Kidney (tissue), 14 donors: ENCODE results near the gene PTTG1. TPM values are rescaled to one million over a fixed set of nuclear protein-coding genes. Genes with fewer than 3 reads are reported as not detected.

Experiments used
- DNase-seq, 5 donors: peaks; one replicate each; pipeline ENCODE4 v3.0.0-alpha.2; 2013 to 2020
- FAIRE-seq: peaks from 2 replicates; lab custom pipeline; 2012; peaks lifted over from hg19 to GRCh38; lab: Jason Lieb, UNC
- H3K27ac ChIP-seq, 2 donors: one replicate each; pipeline ENCODE4 v1.7.0; 2013; ENCODE audit warnings: low read depth in 2 of 2, low read length in 2 of 2, inconsistent platforms in 1 of 2
- H3K27me3 ChIP-seq: one replicate; pipeline ENCODE4 v1.7.1; 2013; ENCODE audit warnings: low read length, inconsistent platforms; ENCODE audit not compliant: control insufficient read depth, insufficient read depth
- H3K36me3 ChIP-seq, 3 donors: one replicate each; pipeline versions ENCODE4 v1.7.0 to v1.7.1; 2013; ENCODE audit warnings: low read length in 3 of 3, control low read depth in 1 of 3, inconsistent platforms in 1 of 3; ENCODE audit not compliant: insufficient read depth in 3 of 3, control insufficient read depth in 2 of 3
- H3K4me1 ChIP-seq, 3 donors: one replicate each; pipeline versions ENCODE4 v1.7.0 to v1.7.1; 2013; ENCODE audit warnings: low read length in 3 of 3, inconsistent platforms in 1 of 3, low read depth in 1 of 3; ENCODE audit not compliant: control insufficient read depth in 2 of 3, insufficient read depth in 2 of 3
- H3K4me3 ChIP-seq, 3 donors: one replicate each; pipeline versions ENCODE4 v1.7.0 to v1.8.1; 2013; ENCODE audit warnings: low read length in 3 of 3, control low read depth in 1 of 3, inconsistent platforms in 1 of 3
- H3K9ac ChIP-seq, 3 donors: one replicate each; pipeline versions ENCODE4 v1.7.0 to v1.7.1; 2013; ENCODE audit warnings: low read length in 3 of 3, control low read depth in 1 of 3, inconsistent platforms in 1 of 3
- H3K9me3 ChIP-seq, 3 donors: one replicate each; pipeline versions ENCODE4 v1.7.0 to v1.7.1; 2013; ENCODE audit warnings: low read length in 3 of 3, control low read depth in 1 of 3, inconsistent platforms in 1 of 3; ENCODE audit not compliant: control insufficient read depth in 2 of 3, insufficient read depth in 1 of 3
- intact Hi-C: fragments of 100-400 bp; cut with DNase I; formaldehyde crosslinking; loops from one replicate; pipeline ENCODE4 v1.11.1; 2022
- polyA plus RNA-seq: library from polyadenylated mRNA; stranded (reverse); fragments of 350-450 nt; fragmentation: Illumina TruSeq; extraction: RNeasy Lipid Tissue Mini Kit (QIAGEN cat#74804); gene quantifications from one replicate; pipeline ENCODE4 v1.2.3, GENCODE V29; 2014; ENCODE audit warnings: low read depth, low replicate concordance; ENCODE audit not compliant: insufficient read depth
- total RNA-seq: library from RNA; stranded (reverse); fragmentation: NEBNext Ultra II Directional; extraction: Animal tissue kit (Norgen Biotek cat#: 25700); gene quantifications from one replicate; pipeline ENCODE4 v1.2.1, GENCODE V29; 2021
- TF ChIP-seq, protein P1 (sequence below): IDR thresholded peaks from 3 replicates; pipeline ENCODE4 v1.5.1; 2012; ENCODE audit warnings: mild to moderate bottlenecking, moderate library complexity, borderline replicate concordance; ENCODE audit not compliant: insufficient read depth; ENCODE audit errors: extremely low read depth
- donor health status: control.
- donor health status: control.
- donor health status: control.
- donor health status: control.
- donor health status: control.
- donor health status: DM: yes; HTN: yes; CAD: no.
- donor health status: Normal renal cell carcinoma (clear cell type).

PTTG1 gene
- total and polyA plus RNA-seq, 2 donors from 2014 or later: 2.5 to 4.4 TPM

DNA sequence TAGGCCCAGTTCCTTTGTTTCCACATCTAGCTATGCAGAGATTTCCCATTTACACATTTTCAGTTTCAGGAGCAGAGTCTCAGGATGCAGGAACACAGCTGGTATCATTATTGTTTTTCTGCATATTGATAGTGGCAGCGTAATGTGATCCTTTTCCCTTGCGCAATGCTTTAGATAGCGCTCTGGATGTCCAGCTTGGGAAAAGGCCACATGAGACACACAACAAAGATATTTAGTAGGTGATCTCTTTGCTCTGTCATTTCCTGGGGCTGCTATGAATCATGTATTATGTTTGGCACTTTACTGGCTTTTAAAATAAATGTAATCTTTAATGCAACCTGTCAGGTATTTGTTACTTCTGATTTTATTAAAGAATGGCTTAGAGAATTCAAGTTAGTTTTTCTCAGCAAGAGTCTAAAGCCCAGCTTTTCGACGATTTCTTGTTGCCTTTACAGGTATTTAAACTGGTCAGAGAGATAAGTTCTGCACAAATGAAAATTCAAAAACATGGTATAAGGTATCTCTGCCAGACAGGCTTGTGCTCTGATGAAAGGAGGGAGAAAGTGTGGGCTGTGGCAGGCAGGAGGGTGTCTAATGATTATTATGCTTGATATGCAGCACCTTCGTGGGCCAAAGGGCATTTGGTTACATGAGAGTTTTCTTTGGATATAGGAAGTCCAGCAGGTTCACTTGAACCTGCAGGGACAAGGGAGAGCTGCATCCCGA, 42.2 kb downstream of the PTTG1 start:
- no peak overlapping the region for H3K27ac ChIP-seq
- no peaks in the 10 kb centered on the region for H3K27me3 ChIP-seq
- H3K4me3 ChIP-seq: no peak overlapping the region
- intact Hi-C loops: no loop called here
- TF ChIP-seq, protein P1, sequence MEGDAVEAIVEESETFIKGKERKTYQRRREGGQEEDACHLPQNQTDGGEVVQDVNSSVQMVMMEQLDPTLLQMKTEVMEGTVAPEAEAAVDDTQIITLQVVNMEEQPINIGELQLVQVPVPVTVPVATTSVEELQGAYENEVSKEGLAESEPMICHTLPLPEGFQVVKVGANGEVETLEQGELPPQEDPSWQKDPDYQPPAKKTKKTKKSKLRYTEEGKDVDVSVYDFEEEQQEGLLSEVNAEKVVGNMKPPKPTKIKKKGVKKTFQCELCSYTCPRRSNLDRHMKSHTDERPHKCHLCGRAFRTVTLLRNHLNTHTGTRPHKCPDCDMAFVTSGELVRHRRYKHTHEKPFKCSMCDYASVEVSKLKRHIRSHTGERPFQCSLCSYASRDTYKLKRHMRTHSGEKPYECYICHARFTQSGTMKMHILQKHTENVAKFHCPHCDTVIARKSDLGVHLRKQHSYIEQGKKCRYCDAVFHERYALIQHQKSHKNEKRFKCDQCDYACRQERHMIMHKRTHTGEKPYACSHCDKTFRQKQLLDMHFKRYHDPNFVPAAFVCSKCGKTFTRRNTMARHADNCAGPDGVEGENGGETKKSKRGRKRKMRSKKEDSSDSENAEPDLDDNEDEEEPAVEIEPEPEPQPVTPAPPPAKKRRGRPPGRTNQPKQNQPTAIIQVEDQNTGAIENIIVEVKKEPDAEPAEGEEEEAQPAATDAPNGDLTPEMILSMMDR: no peak
- FAIRE-seq (no peak), DNase-seq (peak in 1 of 5 donors; percentile 34)
- no peaks in the 10 kb centered on the region for H3K9me3 ChIP-seq
- peaks cover 0 to 2% (median 2%) of the 10 kb centered on the region in 3 donors for H3K4me1 ChIP-seq
- no peaks in the 10 kb centered on the region for H3K36me3 ChIP-seq
- H3K9ac ChIP-seq: no peak overlapping the region

DNA sequence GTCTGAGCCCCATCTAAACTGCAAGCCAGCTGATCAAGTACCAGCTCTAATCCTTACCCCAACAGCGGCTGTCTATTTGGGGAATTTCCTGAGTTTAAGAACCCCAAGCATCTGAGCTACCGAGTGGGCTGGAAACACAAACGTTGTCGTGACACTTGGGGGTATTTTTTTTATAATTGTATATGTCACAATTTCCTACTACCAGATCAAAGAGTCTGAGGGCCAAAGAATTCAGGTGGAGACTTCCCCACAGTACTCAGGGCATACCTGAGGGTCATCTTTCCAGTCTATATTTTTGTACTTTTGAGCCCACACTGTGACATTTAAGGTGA, 42.8 kb downstream of the PTTG1 start:
- Histone ChIP-seq H3K27ac (no peak overlapping the region), H3K27me3 (no peaks in the 10 kb centered on the region), H3K4me1 (peaks cover 0 to 2% (median 2%) of the 10 kb centered on the region in 3 donors), H3K36me3 (no peaks in the 10 kb centered on the region), H3K4me3 (no peak overlapping the region), H3K9me3 (no peaks in the 10 kb centered on the region), H3K9ac (no peak overlapping the region)
- TF ChIP-seq, protein P1: no peak
- DNase-seq (no peak), FAIRE-seq (no peak)
- intact Hi-C loops: no loop called here

DNA sequence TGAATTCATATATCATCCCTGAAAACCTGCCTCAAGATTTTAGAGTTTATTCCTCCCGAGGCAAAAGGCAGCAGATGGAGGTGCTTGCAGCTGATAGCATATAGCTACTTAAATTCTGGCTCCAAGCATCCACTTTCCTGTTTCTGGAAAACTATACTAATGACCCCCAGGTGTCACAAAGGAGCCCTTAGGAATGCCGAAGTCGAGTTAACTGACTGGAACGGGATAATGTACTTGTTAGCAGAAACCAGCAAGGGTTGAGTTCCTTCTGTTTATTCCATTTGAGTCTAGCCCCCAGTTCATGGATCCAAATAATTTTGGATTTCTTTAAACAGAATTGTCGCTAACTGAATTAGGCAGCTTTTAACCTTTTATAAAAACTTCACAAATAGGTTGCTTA, 44.5 kb downstream of the PTTG1 start:
- DNase-seq: peak in 3 of 5 donors; percentile 46 to 81 (median 78)

More for the DNA sequence above, 44.5 kb downstream of the PTTG1 start:
- no peak overlapping the region for H3K9ac ChIP-seq
- no peaks in the 10 kb centered on the region for H3K36me3 ChIP-seq
- H3K4me1 ChIP-seq: peaks cover 0 to 2% (median 2%) of the 10 kb centered on the region in 3 donors
- intact Hi-C loops: no loop called here
- H3K27ac ChIP-seq: no peak overlapping the region
- no peaks in the 10 kb centered on the region for H3K9me3 ChIP-seq
- no peaks in the 10 kb centered on the region for H3K27me3 ChIP-seq
- H3K4me3 ChIP-seq: no peak overlapping the region
- no peak for FAIRE-seq
- TF ChIP-seq, protein P1: no peak
